Measurements from ENCODE around the gene FGF8. TPM values are rescaled to one million over a fixed set of nuclear protein-coding genes. Genes with fewer than 3 reads are reported as not detected.

The FGF8 gene
- total RNA-seq, 1 experiment from 2014 or later: 14.3 TPM

DNA sequence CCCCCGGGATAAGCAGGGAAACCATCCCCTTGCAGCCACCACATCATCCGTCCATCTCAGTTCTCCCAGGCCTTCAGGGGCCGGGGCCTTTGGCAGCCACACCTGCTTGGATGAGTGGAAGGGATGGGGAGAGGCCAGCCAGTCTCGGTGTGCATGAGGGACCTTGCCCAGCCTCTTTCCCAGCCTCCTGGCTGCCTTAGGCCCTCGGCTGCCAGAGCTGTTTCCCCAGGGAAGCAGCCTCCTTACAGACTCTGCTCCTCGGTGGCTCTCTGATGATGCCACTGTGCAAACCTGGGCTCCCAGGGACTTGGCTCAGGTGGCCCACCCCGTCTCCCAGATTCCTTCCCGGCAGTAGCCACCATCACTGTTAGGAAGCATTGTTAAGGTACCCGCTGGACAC, 14.7 kb downstream of the FGF8 start:
- no peak overlapping the region for H4K8ac ChIP-seq (replicated peaks; ENCODE audit: insufficient read length, low read depth, low read length)
- no peaks in the 10 kb centered on the region for H3K79me1 ChIP-seq (ENCODE audit: insufficient read depth, low read depth, low read length, poor library complexity, severe bottlenecking)
- H3K27me3 ChIP-seq (ENCODE audit: insufficient read depth, low read length): no peaks in the 10 kb centered on the region; the same call in 1 of the 2 replicates
- no peak overlapping the region for H2BK15ac ChIP-seq (ENCODE audit: low read depth, low read length)
- H4K5ac ChIP-seq (ENCODE audit: insufficient read length, low read depth, low read length): no peak overlapping the region
- H3K4me3 Mint-ChIP-seq: no peak overlapping the region
- H3K4me1 ChIP-seq (ENCODE audit: insufficient read depth, low read length): no peaks in the 10 kb centered on the region; the same call in 1 of the 2 replicates
- WGBS (ENCODE audit: extremely low coverage, insufficient read length, low lambda C conversion rate): no CpG with 5 or more reads among the region's 9 CpGs
- no peaks in the 10 kb centered on the region for H3K9me3 ChIP-seq (ENCODE audit: control insufficient read depth, low read depth, low read length)
- H3K4ac ChIP-seq (ENCODE audit: low read depth, low read length): no peak overlapping the region
- no peak overlapping the region for H4K91ac ChIP-seq (ENCODE audit: insufficient read length, low read depth, low read length)
- H3K27ac Mint-ChIP-seq: no peak overlapping the region
- H3K18ac ChIP-seq (ENCODE audit: insufficient read length, low read depth, low read length): no peak overlapping the region
- no peaks in the 10 kb centered on the region; a peak in 1 of 5 replicates for H3K9me3 Mint-ChIP-seq
- peaks cover 26% of the 10 kb centered on the region for H3K27me3 Mint-ChIP-seq (ENCODE audit: low read depth)
- no peak overlapping the region for H3K9ac ChIP-seq (ENCODE audit: extremely low read depth, insufficient read length, low read length)
- H3K23me2 ChIP-seq (ENCODE audit: insufficient read length, low read depth, low read length, poor library complexity, severe bottlenecking): no peaks in the 10 kb centered on the region
- H3K23ac ChIP-seq (ENCODE audit: insufficient read length, low read depth, low read length): no peak overlapping the region
- no peak overlapping the region for H3T11ph ChIP-seq (ENCODE audit: low read length)
- no peak overlapping the region for H2AK5ac ChIP-seq (ENCODE audit: insufficient read length, low read length)
- H2BK120ac ChIP-seq (ENCODE audit: low read depth, low read length, poor library complexity, severe bottlenecking): no peak overlapping the region
- H3K27ac ChIP-seq (ENCODE audit: insufficient read length, low read depth, low read length): no peak overlapping the region
- H4K20me1 ChIP-seq (ENCODE audit: control insufficient read depth, insufficient read depth, insufficient read length): no peaks in the 10 kb centered on the region
- peaks cover 12 to 25% of the 10 kb centered on the region in 2 experiments for H3K4me1 Mint-ChIP-seq
- H3K4me2 ChIP-seq (ENCODE audit: insufficient read depth, insufficient read length, low read length): no peak overlapping the region
- no peaks in the 10 kb centered on the region for H3K79me2 ChIP-seq (ENCODE audit: insufficient read depth, low read length)
- no peak overlapping the region for H3K56ac ChIP-seq (ENCODE audit: insufficient read length, low read depth, low read length)
- no peak overlapping the region for H2AFZ ChIP-seq (ENCODE audit: low read length)
- no peak for DNase-seq
- H3K14ac ChIP-seq (ENCODE audit: insufficient read depth, low read length): no peak overlapping the region
- no peak overlapping the region for H2BK20ac ChIP-seq (ENCODE audit: low read depth, low read length, poor library complexity, severe bottlenecking)
- TF ChIP-seq, protein P1, sequence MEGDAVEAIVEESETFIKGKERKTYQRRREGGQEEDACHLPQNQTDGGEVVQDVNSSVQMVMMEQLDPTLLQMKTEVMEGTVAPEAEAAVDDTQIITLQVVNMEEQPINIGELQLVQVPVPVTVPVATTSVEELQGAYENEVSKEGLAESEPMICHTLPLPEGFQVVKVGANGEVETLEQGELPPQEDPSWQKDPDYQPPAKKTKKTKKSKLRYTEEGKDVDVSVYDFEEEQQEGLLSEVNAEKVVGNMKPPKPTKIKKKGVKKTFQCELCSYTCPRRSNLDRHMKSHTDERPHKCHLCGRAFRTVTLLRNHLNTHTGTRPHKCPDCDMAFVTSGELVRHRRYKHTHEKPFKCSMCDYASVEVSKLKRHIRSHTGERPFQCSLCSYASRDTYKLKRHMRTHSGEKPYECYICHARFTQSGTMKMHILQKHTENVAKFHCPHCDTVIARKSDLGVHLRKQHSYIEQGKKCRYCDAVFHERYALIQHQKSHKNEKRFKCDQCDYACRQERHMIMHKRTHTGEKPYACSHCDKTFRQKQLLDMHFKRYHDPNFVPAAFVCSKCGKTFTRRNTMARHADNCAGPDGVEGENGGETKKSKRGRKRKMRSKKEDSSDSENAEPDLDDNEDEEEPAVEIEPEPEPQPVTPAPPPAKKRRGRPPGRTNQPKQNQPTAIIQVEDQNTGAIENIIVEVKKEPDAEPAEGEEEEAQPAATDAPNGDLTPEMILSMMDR (conservative IDR thresholded peaks at IDR 0.05): no peak
- H3K36me3 Mint-ChIP-seq (ENCODE audit: insufficient read depth in 1 of 3, low read depth in 3 of 3): no peaks in the 10 kb centered on the region
- no peak overlapping the region for H2BK5ac ChIP-seq (ENCODE audit: insufficient read length, low read length)
- no peak overlapping the region for H2BK12ac ChIP-seq (ENCODE audit: insufficient read length, low read depth, low read length)
